Heart left ventricle (tissue), 16 donors: ENCODE data around the gene NR3C2. TPM values are rescaled to one million over a fixed set of nuclear protein-coding genes. Genes with fewer than 3 reads are reported as not detected.
A peak's percentile ranks its signal among the peaks of the same experiment; 100 is the strongest.

Experiments used
- ATAC-seq, 4 donors: fragments of 200-7000 bp; cut with Tn5 transposase; one replicate each; pipeline ENCODE4 v1.9.1; 2020 to 2022; ENCODE audit warnings: moderate library complexity in 4 of 4, mild to moderate bottlenecking in 3 of 4, moderate number of reproducible peaks in 1 of 4
- DNase-seq, 5 donors: peaks; one replicate each; pipeline ENCODE4 v3.0.0-alpha.2; 2020
- H3K27ac ChIP-seq, 12 donors: fragments of 200-600 bp; sonication (generic) in 4 of 12; one replicate each; pipeline versions ENCODE4 v1.5.0 to v1.8.0; 2016 to 2022; ENCODE audit warnings: mild to moderate bottlenecking in 2 of 12
- H3K27me3 ChIP-seq, 9 donors: fragments of 200-600 bp; sonication (generic) in 2 of 9; one replicate each; pipeline versions ENCODE4 v1.5.1 to v1.8.0; 2016 to 2022; ENCODE audit warnings: mild to moderate bottlenecking in 3 of 9
- H3K36me3 ChIP-seq, 9 donors: fragments of 200-600 bp; sonication (generic) in 2 of 9; one replicate each; pipeline versions ENCODE4 v1.5.0 to v1.8.0; 2018 to 2022; ENCODE audit warnings: mild to moderate bottlenecking in 2 of 9
- H3K4me1 ChIP-seq, 12 donors: fragments of 200-600 bp; sonication (generic) in 4 of 12; one replicate each; pipeline versions ENCODE4 v1.5.0 to v1.8.0; 2016 to 2022; ENCODE audit warnings: mild to moderate bottlenecking in 3 of 12
- H3K4me3 ChIP-seq, 12 donors: fragments of 200-600 bp; sonication (generic) in 4 of 12; one replicate each; pipeline versions ENCODE4 v1.5.0 to v1.8.0; 2017 to 2022; ENCODE audit warnings: mild to moderate bottlenecking in 9 of 12, moderate library complexity in 4 of 12
- H3K9me3 ChIP-seq, 12 donors: fragments of 200-600 bp; sonication (generic) in 4 of 12; one replicate each; pipeline versions ENCODE4 v1.5.0 to v1.8.0; 2016 to 2022; ENCODE audit warnings: mild to moderate bottlenecking in 1 of 12
- CTCF ChIP-seq, 12 donors: fragments of 200-600 bp; sonication (generic) in 4 of 12; IDR thresholded peaks; one replicate each; pipeline versions ENCODE4 v1.5.0 to v1.8.0; 2018 to 2022; ENCODE audit warnings: antibody characterized with exemption in 12 of 12, mild to moderate bottlenecking in 5 of 12
- POLR2A ChIP-seq, 2 donors: fragments of 450-650 bp; IDR thresholded peaks; one replicate each; pipeline ENCODE4 v1.6.1; 2017; ENCODE audit warnings: antibody characterized with exemption in 2 of 2, mild to moderate bottlenecking in 2 of 2, moderate library complexity in 2 of 2
- WGBS, 4 donors: extraction: QIAGEN DNeasy Blood & Tissue Kit in 2 of 4; methylation state at CpG; one replicate each; pipeline versions ENCODE4 v1.1.5 to v1.1.7; 2013 to 2018; 5-methylcytosine and 5-hydroxymethylcytosine counted together
- intact Hi-C, 10 donors: fragments of 100-400 bp; cut with DNase I; formaldehyde crosslinking; loops; one replicate each; pipeline versions ENCODE4 v1.11.1 to v1.14.2; 2022
- polyA plus RNA-seq, 2 donors: library from polyadenylated mRNA; stranded (reverse); fragments of 200-250 nt; gene quantifications; one replicate each; pipeline ENCODE4 v1.2.3, GENCODE V29; 2013
- total RNA-seq, 9 donors: library from RNA; depleted of rRNA in 2 of 9; stranded (reverse); fragments of >200 nt in 2 of 9; fragmentation: NEBNext Ultra II Directional in 3 of 9; extraction: Animal tissue kit (Norgen Biotek cat#: 25700) in 3 of 9; gene quantifications; one replicate each; pipeline versions ENCODE4 v1.1.0 to v1.2.4, GENCODE V29; 2016 to 2023
- donor health status: ischemic (EF 13 %, LVEDD 7.1; RV severe dilation, severe dysfunction).
- donor health status: healthy with polysubstance abuse.
- donor health status: DM: no; HTN: yes; CAD: no.
- donor health status: DM: no; HTN: no; CAD: no.
- donor health status: ischemic (EF 25% LVEDD 6.9; RV normal size, moderate dysfunction).
- donor health status: ischemic (EF 25% LVEDD 5.7; RV mildly dilated, moderate dysfunction).
- donor health status: healthy.
- donor health status: DM: yes; HTN: yes; CAD: no.
- donor health status: ischemic (EF 35%, LVEDD 5.7; RV mildly dilated, moderate dysfunction).
- donor health status: nonischemic (EF 11% LVEDD 7.7; RV severe dilation, severe dysfunction).
- donor health status: DM: yes; HTN: yes; CAD: no.
- donor health status: PGD.
- donor health status: ischemic (EF 29% LVEDD 5.4; RV normal size, mild dysfunction).
- donor health status: nonischemic (EF 23%, LVEDD 6.1; RV moderate dilation, normal function).

The NR3C2 gene
- total and polyA plus RNA-seq, 11 donors = 3.6 to 26.5 (median 18.4) TPM

- Histone ChIP-seq H3K36me3 (no peaks in the 10 kb centered on the region), H3K4me1 (peaks cover 0 to 40% (median 7%) of the 10 kb centered on the region in 12 donors), H3K27ac (no peak overlapping the region), H3K9me3 (no peaks in the 10 kb centered on the region), H3K4me3 (no peak overlapping the region), H3K27me3 (no peaks in the 10 kb centered on the region)
- intact Hi-C loops = no loop called here
- 42 to 62% (median 52%) methylated on average over 2 of the region's 2 CpGs for WGBS, 4 donors
- TF ChIP-seq CTCF (IDR thresholded peaks at IDR 0.05) (no peak), POLR2A (IDR thresholded peaks at IDR 0.05) (no peak)
- ATAC-seq (no peak), DNase-seq (no peak)
These were observed 129.2 kb downstream of the NR3C2 start for GRCh38 chr4:148312956-148313490.

- peak in 3 of 4 donors; percentile 11 to 57 (median 36) for ATAC-seq
- TF ChIP-seq POLR2A (IDR thresholded peaks at IDR 0.05) = no peak
- intact Hi-C loops = no loop called here
- DNase-seq = no peak
- H3K9me3 ChIP-seq = no peaks in the 10 kb centered on the region
- peaks cover 0 to 46% (median 10%) of the 10 kb centered on the region in 12 donors for H3K4me1 ChIP-seq
- H3K4me3 ChIP-seq = no peak overlapping the region
- no peaks in the 10 kb centered on the region for H3K27me3 ChIP-seq
- no peak overlapping the region for H3K27ac ChIP-seq
- H3K36me3 ChIP-seq = no peaks in the 10 kb centered on the region
These were observed 130.7 kb downstream of the NR3C2 start for GRCh38 chr4:148311526-148311925.

- WGBS, 4 donors = 63 to 80% (median 67%) methylated on average over 3 of the region's 3 CpGs
- TF ChIP-seq POLR2A (IDR thresholded peaks at IDR 0.05) (no peak), CTCF (IDR thresholded peaks at IDR 0.05) (no peak)
- Histone ChIP-seq H3K27me3 (no peaks in the 10 kb centered on the region), H3K27ac (no peak overlapping the region), H3K4me3 (no peak overlapping the region), H3K4me1 (peaks cover 0 to 53% (median 13%) of the 10 kb centered on the region in 12 donors), H3K9me3 (no peaks in the 10 kb centered on the region), H3K36me3 (no peaks in the 10 kb centered on the region)
- DNase-seq (no peak), ATAC-seq (peak in 1 of 4 donors; percentile 46)
- intact Hi-C loops = no loop called here
These were observed 131.5 kb downstream of the NR3C2 start for GRCh38 chr4:148310756-148311155.

GRCh38 chr4:148305751-148306150 is 136.5 kb downstream of the NR3C2 start:
- DNase-seq (no peak), ATAC-seq (no peak)
- Histone ChIP-seq H3K27me3 (no peaks in the 10 kb centered on the region), H3K4me3 (no peak overlapping the region), H3K9me3 (peaks cover 0 to 9% (median 0%) of the 10 kb centered on the region in 12 donors), H3K36me3 (no peaks in the 10 kb centered on the region), H3K4me1 (peaks cover 0 to 24% (median 10%) of the 10 kb centered on the region in 12 donors), H3K27ac (no peak overlapping the region)
- intact Hi-C loops = no loop called here
- WGBS, 4 donors = 36 to 65% (median 49%) methylated on average over 3 of the region's 3 CpGs
- TF ChIP-seq CTCF (IDR thresholded peaks at IDR 0.05) (no peak), POLR2A (IDR thresholded peaks at IDR 0.05) (no peak)

- H3K4me1 ChIP-seq = peaks cover 0 to 19% (median 9%) of the 10 kb centered on the region in 12 donors
- no peak overlapping the region for H3K4me3 ChIP-seq
- no peaks in the 10 kb centered on the region for H3K36me3 ChIP-seq
- 86 to 100% (median 92%) methylated on average over 1 of the region's 1 CpG for WGBS, 4 donors
- no peaks in the 10 kb centered on the region for H3K27me3 ChIP-seq
- DNase-seq (no peak), ATAC-seq (no peak)
- intact Hi-C loops = no loop called here
- peaks cover 0 to 11% (median 0%) of the 10 kb centered on the region in 12 donors for H3K9me3 ChIP-seq
- no peak overlapping the region for H3K27ac ChIP-seq
- no peak for TF ChIP-seq POLR2A (IDR thresholded peaks at IDR 0.05)
- no peak for TF ChIP-seq CTCF (IDR thresholded peaks at IDR 0.05)
These were observed 139.8 kb downstream of the NR3C2 start for GRCh38 chr4:148302416-148302815.
